Measurements from ENCODE around the gene STIM1. TPM values are rescaled to one million over a fixed set of nuclear protein-coding genes. Genes with fewer than 3 reads are reported as not detected.

STIM1 gene
- total RNA-seq, 6 experiments from 2014 or later: 36.4 to 48.0 (median 40.5) TPM

DNA sequence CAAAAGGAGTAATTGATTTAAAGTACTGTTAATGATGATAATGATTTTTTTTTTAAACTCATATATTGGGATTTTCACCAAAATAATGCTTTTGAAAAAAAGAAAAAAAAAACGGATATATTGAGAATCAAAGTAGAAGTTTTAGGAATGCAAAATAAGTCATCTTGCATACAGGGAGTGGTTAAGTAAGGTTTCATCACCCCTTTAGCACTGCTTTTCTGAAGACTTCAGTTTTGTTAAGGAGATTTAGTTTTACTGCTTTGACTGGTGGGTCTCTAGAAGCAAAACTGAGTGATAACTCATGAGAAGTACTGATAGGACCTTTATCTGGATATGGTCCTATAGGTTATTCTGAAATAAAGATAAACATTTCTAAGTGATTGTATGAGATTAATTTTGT lies 283.0 kb downstream of the STIM1 start:
- WGBS (ENCODE audit: insufficient coverage, low coverage, low lambda C conversion rate, missing lambda C conversion rate): 93% methylated on average over 1 of the region's 1 CpG
- no peak for ATAC-seq
- H3K27me3 ChIP-seq: no peaks in the 10 kb centered on the region
- intact Hi-C loops (cut with DNase I): no loop called here
- H3K4me1 ChIP-seq: no peaks in the 10 kb centered on the region
- H3K9me3 ChIP-seq: no peaks in the 10 kb centered on the region
- H3K36me3 ChIP-seq: peaks cover 0 to 19% (median 2%) of the 10 kb centered on the region in 4 donors
- H3K4me3 ChIP-seq: no peak overlapping the region
- no peak overlapping the region for H3K27ac ChIP-seq
- TF ChIP-seq, protein P1, sequence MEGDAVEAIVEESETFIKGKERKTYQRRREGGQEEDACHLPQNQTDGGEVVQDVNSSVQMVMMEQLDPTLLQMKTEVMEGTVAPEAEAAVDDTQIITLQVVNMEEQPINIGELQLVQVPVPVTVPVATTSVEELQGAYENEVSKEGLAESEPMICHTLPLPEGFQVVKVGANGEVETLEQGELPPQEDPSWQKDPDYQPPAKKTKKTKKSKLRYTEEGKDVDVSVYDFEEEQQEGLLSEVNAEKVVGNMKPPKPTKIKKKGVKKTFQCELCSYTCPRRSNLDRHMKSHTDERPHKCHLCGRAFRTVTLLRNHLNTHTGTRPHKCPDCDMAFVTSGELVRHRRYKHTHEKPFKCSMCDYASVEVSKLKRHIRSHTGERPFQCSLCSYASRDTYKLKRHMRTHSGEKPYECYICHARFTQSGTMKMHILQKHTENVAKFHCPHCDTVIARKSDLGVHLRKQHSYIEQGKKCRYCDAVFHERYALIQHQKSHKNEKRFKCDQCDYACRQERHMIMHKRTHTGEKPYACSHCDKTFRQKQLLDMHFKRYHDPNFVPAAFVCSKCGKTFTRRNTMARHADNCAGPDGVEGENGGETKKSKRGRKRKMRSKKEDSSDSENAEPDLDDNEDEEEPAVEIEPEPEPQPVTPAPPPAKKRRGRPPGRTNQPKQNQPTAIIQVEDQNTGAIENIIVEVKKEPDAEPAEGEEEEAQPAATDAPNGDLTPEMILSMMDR (IDR thresholded peaks at IDR 0.05): no peak
- TF ChIP-seq POLR2A (IDR thresholded peaks at IDR 0.05): no peak
- DNase-seq: no peak

DNA sequence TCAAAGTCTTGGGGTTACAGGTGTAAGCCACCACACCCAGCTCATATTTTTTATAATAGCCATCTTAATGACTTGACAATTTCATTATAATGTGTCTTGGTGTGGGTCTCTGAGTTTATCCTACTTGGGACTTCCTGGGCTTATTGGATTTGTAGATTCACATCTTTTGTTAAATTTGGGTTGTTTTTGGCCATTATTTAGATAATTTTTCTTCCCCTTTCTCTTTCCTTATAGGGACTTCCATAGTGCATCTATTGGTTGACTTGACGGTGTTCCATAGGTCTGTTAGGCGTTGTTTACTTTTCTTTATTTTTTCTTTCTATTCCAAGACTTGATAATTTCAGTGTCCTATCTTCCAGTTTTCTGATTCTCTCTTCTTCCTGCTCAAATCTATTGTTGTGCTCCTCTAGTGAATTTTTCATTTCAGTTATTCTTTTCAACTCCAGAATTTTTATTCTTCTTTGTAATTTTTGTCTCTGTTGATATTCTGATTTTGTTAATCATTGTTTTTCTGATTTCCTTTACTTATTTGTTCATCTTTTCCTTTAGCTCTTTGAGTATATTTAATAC lies 284.7 kb downstream of the STIM1 start:
- Histone ChIP-seq H3K27ac (no peak overlapping the region), H3K9me3 (no peaks in the 10 kb centered on the region), H3K36me3 (peaks cover 0 to 14% (median 1%) of the 10 kb centered on the region in 4 donors), H3K27me3 (no peaks in the 10 kb centered on the region), H3K4me3 (no peak overlapping the region), H3K4me1 (no peaks in the 10 kb centered on the region)
- TF ChIP-seq, protein P1 (IDR thresholded peaks at IDR 0.05): no peak
- TF ChIP-seq POLR2A (IDR thresholded peaks at IDR 0.05): no peak
- intact Hi-C loops (cut with DNase I): no loop called here
- 100% methylated on average over 1 of the region's 2 CpGs for WGBS (ENCODE audit: insufficient coverage, low coverage, low lambda C conversion rate, missing lambda C conversion rate)
- DNase-seq (no peak), ATAC-seq (no peak)

Small RNAs within 50 kb of the gene (small RNA-seq; reads per million reads assigned to genes)
- 0 reads per million in 2 experiments for gene AC087441.2
- gene RF00409: 0 reads per million in 2 experiments
- 0 reads per million in 2 experiments for gene RPS29P20

Other genes starting within 250 kb of the STIM1 start
- under 1 TPM in 2 of 6 experiments, not detected in 4; 0.35 to 0.59 TPM for gene ART5, start 213.7 kb upstream of the STIM1 start, total RNA-seq
- gene ART1, start 210.5 kb upstream of the STIM1 start, total RNA-seq: not detected
- 1 to 10 TPM in 1 of 6 experiments, under 1 TPM in 5; 0.25 to 1.2 (median 0.41) TPM for gene CHRNA10, start 184.3 kb upstream of the STIM1 start, total RNA-seq
- 10 to 100 TPM; 29.7 to 69.0 (median 34.3) TPM for gene NUP98, start 58.1 kb upstream of the STIM1 start, total RNA-seq
- gene PGAP2, start 47.1 kb upstream of the STIM1 start, total RNA-seq: 10 to 100 TPM; 14.8 to 26.8 (median 17.9) TPM
- 10 to 100 TPM; 13.9 to 31.5 (median 22.0) TPM for gene RHOG, start 14.7 kb upstream of the STIM1 start, total RNA-seq
- 10 to 100 TPM; 14.0 to 24.3 (median 16.7) TPM for gene RRM1, start 239.1 kb downstream of the STIM1 start, total RNA-seq

Data from right lobe of liver (tissue), 6 donors.